ENCODE results near the gene KCNJ11. TPM values are rescaled to one million over a fixed set of nuclear protein-coding genes. Genes with fewer than 3 reads are reported as not detected.

KCNJ11 gene
- total RNA-seq, 1 donor from 2014 or later, result 0.25 TPM

DNA sequence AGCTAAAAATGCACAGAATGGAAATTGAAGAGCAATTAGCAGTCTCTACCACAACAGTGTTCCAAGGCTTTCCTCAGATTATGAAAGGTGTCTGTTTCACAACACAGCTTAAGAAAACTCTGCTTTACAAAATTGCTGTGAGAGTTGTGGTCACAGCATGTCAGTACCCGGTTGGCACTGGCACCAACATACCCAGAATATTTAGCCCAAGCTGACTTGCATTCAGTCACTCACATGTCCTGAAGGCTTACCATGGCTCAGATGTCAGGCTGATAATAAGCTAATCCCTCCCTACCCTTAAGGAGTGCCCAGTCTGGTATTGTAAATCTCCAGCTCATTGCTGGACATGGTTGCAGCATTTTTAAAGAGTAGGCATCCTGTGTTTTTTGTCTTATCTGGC is 22.0 kb downstream of the KCNJ11 start:
- DNase-seq (ENCODE audit: low read depth), result no peak

DNA sequence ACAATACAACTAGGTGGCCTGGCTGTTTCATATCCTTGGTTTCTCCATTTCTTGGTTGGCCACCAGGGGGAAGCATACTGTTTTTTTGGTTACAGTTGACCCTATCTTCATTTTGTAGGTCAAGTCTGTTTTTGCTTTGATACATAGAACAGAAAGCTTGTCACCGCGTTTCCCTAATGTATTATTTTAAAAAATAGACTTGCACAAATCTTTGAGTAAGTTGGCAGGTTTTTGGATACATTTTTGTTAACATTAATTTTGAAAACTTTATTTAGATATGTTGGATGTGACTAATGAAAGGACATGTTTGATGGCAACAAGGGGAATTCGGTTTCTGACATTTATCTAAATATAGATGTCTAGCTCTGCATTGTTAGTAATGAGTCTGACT is 33.9 kb downstream of the KCNJ11 start:
- DNase-seq (ENCODE audit: low read depth), result peak; percentile 61

DNA sequence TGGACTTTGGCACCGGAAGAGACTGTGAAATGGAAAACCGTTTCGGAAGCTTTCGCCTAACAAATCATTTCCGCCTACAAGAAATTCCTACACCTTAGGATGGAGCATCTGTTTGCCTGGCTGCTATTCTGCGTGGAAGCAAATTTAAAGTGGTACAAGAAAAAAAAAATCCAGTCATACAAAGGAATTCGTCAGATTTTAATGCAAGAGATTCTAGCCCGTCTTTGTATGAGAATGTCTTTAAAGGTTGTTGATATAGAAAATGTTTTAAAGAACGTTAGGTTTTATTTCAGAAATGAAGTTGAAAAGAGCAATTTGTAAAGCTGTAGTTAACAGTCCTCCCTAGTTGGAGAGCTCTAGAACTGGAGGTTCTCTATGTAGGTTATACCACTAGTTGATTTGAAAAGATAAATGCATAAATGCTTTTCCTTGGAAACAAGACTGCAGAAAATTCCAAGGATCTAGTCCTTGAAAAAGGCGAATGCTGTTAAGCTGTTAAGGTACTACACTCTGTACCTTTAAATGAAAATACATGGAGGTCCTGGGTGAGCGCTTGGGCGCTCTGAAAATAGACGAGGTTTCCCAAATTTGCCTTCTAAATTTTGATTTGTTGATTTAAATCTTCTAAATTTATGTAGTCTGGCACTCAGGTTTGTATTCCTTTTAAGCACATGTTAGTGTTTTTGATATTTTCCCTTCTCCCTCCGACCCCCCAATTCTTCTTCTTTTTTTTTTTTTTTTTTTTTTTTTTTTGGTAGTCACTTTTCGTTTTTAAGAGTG is 34.4 kb downstream of the KCNJ11 start:
- DNase-seq (ENCODE audit: low read depth), result no peak

DNA sequence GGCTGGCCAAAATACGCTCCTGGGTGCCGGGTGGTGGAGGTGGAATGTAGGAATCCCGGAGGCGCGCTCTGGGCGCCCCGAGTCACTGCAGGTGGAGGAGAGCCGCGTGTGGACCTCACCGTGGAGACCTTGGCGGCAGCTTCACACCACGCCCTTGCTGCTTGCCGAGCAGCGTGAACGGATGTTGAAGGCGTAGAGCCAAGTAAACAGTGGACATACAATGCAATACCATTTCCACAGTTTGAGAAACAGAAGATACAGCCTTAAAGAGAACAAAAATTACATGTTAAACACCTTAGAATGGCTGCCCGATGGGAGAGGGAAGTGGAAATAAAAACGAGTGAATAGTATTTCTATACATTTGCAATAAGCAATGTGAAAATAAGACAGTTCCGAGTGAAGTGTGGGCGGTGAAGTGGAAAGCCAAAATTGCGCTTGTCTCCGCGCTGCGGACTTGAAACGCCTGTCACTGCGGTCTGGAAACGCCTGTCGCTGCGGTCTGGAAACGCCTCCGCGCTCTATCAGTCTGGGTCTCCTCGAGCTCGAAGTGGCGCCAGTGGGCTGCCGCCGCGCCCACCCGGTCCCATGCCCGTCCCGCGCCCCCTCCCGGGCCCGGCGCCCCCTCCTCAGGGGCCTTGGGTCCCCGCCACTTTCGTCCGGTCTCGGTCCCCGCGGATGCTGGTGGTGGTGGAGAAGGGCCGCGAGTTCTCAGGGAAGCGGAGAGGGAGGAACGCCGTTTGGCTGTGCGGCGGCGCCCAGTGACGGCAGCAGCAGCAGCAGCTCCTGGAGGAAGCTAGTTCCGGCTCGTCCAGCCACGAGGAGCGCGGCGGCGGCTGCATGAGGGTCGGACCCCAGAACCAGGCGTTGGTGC is 35.3 kb downstream of the KCNJ11 start:
- DNase-seq (ENCODE audit: low read depth), result no peak

DNA sequence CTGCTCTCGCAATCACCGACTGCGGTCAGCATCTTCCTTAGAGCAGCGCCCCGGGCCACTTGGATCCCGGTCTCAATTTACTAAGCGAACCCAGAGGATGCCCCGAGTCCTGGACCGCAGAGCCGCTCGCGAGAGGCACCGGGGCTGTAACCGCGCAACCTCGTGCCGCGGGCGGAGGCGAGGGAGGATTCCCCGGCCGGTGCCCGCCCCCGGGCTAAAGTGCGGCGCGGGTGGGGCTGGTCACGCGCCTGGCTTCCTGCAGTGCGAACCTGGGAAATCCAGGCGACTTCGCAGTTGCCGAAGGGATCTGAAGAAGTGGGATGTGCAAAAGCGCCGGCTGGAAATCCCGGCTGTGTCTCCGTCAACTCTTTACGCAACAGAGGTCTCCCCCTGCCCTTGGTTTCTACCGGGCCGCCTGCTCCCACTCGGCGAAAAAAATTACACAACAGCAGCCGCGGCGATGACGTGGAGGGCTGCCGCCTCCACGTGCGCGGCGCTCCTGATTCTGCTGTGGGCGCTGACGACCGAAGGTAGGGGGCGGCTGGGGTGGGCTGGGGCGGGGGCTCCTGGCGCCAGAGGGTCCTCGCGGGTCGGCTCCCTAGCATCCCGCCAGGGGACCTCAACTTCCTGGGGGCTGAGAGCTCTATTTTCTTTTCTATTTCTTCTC is 36.8 kb downstream of the KCNJ11 start, which contains the start of gene NCR3LG1:
TSS of gene NCR3LG1 (plus strand) at position 291 of the 667 bp plus-strand sequence. CDS start at position 461, 170 bp downstream.
- DNase-seq (ENCODE audit: low read depth), result peak; percentile 37

DNA sequence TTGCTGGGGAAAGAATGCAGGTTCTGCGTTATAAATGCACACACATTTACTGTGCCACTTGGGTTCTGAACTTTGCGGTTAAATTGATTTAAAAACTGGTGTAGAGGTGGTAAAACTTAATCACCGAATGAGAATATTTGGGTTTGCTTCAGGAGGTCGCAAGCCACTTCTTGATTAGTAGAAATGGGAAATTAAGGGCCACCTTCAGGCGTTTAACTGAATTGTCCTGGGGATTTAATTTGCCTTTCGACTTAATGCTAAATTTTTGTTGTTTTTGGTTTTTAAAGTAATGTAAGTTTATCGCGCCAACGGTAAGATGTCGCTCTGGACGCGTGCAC is 37.3 kb downstream of the KCNJ11 start:
- no peak for DNase-seq (ENCODE audit: low read depth)

DNA sequence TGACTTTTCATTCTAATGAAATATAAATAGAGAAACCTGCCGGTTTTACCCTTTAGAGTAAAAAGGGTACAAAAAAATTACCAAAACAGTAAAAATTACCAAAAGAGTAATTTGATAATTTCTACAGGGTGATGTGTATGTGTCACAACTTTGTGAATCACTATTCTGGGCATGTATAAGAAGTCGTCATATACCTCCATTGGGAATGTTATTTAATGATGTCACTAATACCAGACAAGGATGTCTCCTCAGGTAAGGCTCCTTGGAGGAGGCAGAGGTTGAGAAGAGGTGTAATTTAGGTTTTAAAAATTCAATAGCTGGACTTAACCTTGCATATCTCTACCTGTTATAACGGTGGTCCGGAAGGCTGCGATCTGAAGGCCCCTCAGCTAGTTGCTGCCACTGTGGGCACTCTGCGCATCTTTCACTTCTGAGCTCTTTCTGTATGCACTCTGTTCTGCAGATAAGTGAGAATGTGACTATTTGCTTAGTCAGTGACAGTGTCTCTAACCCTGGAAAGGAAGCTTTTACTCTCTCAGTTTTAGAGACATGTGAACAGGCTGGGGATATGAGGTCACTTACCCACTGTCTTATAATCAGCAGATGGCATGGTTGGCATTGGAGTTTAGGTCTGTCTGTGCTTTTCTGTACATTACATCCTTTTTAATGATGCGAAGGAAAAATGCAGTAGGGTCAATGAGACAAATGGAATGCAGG is 37.8 kb downstream of the KCNJ11 start:
- no peak for DNase-seq (ENCODE audit: low read depth)

DNA sequence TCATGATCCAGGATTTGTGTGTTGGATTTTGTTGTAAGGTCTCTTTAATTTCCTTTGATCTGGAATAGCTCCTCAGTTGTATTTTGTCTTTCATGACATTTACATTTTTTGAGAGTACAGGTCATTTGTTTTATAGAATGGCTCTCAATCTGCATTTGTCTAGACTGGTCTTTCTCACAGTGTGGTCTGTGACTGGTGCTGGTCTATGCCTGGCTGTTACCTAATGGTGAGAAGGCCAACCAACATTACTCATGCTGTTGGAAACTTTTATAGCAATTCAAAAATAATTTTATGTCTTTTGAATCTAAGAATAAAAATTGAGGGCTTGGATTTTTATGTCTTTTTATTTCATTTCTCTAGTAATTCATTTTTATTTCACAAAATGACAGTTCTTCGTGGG is 40.8 kb downstream of the KCNJ11 start:
- DNase-seq (ENCODE audit: low read depth), result no peak

DNA sequence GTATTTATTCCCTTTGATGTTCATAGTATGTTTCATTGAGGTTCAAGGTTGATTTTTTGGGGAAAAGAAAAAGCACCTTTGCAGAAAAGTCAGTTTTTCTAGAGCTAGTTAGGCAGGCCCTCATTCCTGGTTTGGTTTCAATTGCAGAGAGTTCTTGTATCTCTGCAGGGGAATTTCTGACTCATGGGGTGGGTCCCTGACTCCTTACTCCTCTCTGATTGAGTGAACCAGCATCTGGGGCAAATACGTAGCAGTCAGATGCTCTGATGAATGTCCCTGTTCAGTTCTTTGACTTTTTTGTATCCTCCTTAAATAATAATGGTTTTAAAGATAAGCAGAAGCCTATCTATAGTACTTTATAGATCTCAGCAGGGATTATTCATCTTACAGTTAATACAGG is 44.6 kb downstream of the KCNJ11 start:
- peak; percentile 52 for DNase-seq (ENCODE audit: low read depth)

DNA sequence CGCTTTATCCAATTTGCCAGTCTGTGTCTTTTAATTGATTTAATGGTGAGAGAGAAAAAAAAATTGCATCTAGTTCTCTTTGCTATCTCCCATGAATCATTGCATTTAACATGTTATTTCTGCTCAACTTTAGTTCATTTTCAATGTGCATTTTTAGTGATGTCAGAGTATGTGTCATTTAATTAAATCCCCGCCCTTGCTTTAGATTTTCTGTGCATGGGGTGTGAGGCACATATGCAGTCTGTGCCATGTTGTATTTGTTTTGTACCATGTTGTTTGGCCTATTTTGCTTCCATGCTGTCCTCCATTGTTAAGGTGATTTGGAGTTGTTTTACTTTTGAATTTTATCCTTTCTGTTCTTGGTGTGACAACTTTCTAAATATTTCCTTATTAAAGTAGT is 45.2 kb downstream of the KCNJ11 start:
- no peak for DNase-seq (ENCODE audit: low read depth)

Other genes with a start within 250 kb of the KCNJ11 start
- 80.4 and 136 TPM in 2 replicates for gene PIK3C2A, start 180.7 kb downstream of the KCNJ11 start, total RNA-seq
- 38.5 and 38.7 TPM in 2 replicates for gene NUCB2, start 111.9 kb downstream of the KCNJ11 start, total RNA-seq
- gene NCR3LG1, start 36.9 kb downstream of the KCNJ11 start, total RNA-seq, result 0.99 and 2.1 TPM in 2 replicates
- not detected in 2 replicates for gene ABCC8, start 88.2 kb upstream of the KCNJ11 start, total RNA-seq
- gene USH1C, start 155.8 kb upstream of the KCNJ11 start, total RNA-seq, result 3.2 and 5.9 TPM in 2 replicates
- not detected in 2 replicates for gene OTOG, start 158.6 kb upstream of the KCNJ11 start, total RNA-seq